Activated CD8-positive, alpha-beta memory T cell treated with anti-CD3 and anti-CD28 coated beads for 1 hour (primary cell): Measurements from ENCODE around the gene TRAPPC14.

Source experiments
- DNase-seq, 2 donors: peaks; one replicate each; pipeline ENCODE4 v3.0.0-alpha.2; 2020; ENCODE audit warnings: low read depth in 1 of 2; ENCODE audit errors: extremely low read depth in 1 of 2

TRAPPC14 gene

GRCh38 chr7:100126931-100127865 is 31.3 kb downstream of the TRAPPC14 start, which contains the start of gene MBLAC1:
Gene MBLAC1 (plus strand): TSS chr7:100126967. CDS start chr7:100127396, 429 bp downstream.
- peak; percentile 82 to 86 for DNase-seq

GRCh38 chr7:100126239-100126930 is 32.1 kb downstream of the TRAPPC14 start:
- no peak for DNase-seq

- DNase-seq: no peak
Measured at GRCh38 chr7:100124301-100125230, 34.0 kb downstream of the TRAPPC14 start.

DNA sequence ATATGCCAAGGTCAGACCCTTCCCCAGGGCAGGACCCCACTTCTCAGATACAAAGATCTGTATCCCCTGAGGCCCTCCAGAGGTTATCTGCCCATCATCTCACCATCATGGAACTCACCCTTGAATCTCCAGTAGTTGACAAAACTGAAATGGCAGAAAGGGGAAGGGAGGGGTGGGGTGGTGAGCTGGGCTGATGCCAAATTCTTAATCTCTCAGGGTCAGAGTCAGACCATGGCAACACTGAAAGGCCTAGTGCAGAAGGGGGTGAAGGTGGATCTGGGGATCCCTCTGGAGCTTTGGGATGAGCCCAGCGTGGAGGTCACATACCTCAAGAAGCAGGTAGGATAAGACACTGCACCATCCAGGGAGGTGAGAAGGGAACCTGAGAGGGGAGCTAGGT is 36.0 kb downstream of the TRAPPC14 start:
- no peak for DNase-seq

DNA sequence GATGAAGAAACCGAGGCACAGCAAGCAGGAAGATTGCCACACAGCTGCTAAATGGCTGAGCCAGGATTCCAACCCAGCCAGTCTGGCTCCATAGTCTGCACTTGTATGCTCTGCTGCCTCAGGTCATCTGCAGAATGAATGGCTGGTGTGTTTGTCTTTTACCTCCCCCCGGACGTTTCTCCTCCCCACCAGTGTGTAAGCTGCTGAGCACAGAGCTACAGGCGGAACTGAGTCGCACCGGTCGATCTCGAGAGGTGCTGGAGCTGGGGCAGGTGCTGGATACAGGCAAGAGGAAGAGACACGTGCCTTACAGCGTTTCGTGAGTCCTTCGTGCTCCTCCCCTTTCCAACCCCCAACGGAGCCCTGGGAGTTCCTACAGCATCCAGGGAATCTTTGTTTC is 36.5 kb downstream of the TRAPPC14 start:
- DNase-seq: no peak

DNA sequence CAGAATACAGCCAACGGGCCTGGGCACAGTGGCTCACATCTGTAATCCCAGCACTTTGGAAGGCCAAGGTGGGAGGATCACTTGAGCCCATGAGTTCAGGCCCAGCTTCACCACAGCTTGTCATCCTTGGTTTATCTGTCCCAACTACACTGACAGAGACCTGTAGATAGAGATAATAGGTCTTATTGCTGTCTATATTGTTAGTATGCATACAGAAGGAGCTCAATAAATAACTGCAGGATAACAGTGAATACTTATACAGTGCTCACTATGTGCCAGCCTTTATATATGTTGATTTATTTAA is 37.8 kb downstream of the TRAPPC14 start:
- DNase-seq: no peak

- peak in 1 of 2 donors; percentile 46 for DNase-seq
Measured at GRCh38 chr7:100119970-100120732, 38.4 kb downstream of the TRAPPC14 start.

GRCh38 chr7:100119072-100119969 is 39.2 kb downstream of the TRAPPC14 start, which contains the start of the genes CNPY4 and TAF6:
Gene CNPY4 (plus strand): TSS chr7:100119634. CDS start chr7:100119745, 111 bp downstream.
Gene TAF6 (minus strand): TSS chr7:100119358. CDS start chr7:100114209, 5,149 bp downstream.
- DNase-seq: peak; percentile 92 to 93

- no peak for DNase-seq
Measured at GRCh38 chr7:100118388-100119071, 40.0 kb downstream of the TRAPPC14 start.

GRCh38 chr7:100115026-100115425 is 43.5 kb downstream of the TRAPPC14 start:
- DNase-seq: no peak

- DNase-seq: no peak
Measured at GRCh38 chr7:100111914-100112313, 46.6 kb downstream of the TRAPPC14 start.

GRCh38 chr7:100111156-100111555 is 47.4 kb downstream of the TRAPPC14 start:
- no peak for DNase-seq

DNA sequence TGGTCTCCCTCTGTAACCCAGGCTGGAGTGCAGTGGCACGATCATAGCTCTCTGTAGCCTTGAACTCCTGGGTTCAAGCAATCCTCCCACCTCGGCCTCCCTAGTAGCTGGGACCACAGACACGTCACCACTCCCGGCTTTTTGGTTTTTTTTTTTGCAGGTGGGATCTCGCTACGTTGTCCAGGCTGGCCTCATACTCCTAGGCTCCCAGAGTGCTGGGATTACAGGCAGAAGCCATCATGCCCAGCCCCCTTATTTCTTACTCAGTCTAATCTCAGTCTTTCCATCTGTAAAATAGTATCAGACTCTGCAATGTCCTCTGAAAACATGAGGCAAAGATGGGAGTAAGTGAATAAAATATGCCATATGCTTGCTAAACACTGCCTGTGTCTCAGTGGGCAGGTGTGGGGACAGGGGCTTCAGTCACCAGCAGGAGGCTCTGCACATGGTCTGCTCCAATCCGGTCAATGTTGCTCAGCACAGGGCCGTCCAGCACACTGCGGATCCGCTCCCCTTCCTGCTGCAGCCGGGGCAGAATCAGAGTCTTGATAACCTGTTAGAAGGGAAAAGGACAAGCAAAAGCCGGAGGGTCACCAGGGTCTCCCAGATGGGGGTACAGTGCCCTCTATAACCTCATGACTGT is 48.9 kb downstream of the TRAPPC14 start:
- DNase-seq: no peak

GRCh38 chr7:100107890-100108289 is 50.6 kb downstream of the TRAPPC14 start:
- no peak for DNase-seq

- DNase-seq: no peak
Measured at GRCh38 chr7:100107125-100107737, 51.3 kb downstream of the TRAPPC14 start.

DNA sequence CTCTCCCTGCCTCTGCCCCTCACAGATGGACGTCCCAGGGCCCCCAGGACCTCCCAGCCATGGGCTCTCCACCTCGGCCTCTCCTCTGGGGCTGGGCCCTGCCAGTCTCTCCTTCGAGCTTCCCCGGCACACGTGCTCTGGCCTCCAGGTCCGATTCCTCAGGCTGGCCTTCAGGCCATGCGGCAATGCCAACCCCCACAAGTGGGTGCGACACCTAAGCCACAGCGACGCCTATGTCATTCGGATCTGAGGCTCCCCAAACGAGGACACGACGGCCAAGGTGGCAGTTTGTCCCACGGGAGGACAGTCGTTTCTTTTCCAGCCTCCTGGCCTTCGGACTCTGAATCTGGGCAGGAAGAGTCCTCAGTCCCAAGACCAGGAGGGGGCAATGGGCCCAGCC is 51.9 kb downstream of the TRAPPC14 start:
- no peak for DNase-seq

DNA sequence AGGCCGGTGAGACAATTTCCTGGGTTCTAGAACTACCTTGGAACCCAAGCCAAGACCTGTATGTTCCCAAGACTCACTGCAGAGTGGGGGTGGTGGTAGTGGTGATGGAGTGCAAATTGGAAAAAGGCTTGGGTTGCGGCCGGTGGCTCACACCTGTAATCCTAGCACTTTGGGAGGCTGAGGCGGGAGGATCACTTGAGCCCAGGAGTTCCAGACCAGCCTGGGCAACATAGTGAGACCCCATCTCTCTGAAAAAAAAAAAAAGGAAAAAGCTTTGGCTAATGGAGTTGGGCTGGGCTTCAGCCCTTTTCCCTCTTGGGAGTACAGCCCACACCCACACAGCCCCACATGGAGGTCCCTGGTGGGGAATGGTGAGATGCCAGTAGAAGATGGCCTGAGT is 53.0 kb downstream of the TRAPPC14 start:
- no peak for DNase-seq
